NT2/D1 (cell line): ENCODE data around the gene MRPL24.

Source experiments
- SUZ12 ChIP-seq: IDR thresholded peaks from 2 replicates; pipeline ENCODE4 v1.6.1; 2011; ENCODE audit not compliant: insufficient read length, insufficient read depth; ENCODE audit errors: extremely low read depth
- YY1 ChIP-seq: IDR thresholded peaks from 2 replicates; pipeline ENCODE4 v1.6.1; 2011; ENCODE audit not compliant: insufficient read length, insufficient read depth
- ZNF274 ChIP-seq: IDR thresholded peaks from 2 replicates; pipeline ENCODE4 v1.6.1; 2011; ENCODE audit warnings: mild to moderate bottlenecking, low read depth, low read length

DNA sequence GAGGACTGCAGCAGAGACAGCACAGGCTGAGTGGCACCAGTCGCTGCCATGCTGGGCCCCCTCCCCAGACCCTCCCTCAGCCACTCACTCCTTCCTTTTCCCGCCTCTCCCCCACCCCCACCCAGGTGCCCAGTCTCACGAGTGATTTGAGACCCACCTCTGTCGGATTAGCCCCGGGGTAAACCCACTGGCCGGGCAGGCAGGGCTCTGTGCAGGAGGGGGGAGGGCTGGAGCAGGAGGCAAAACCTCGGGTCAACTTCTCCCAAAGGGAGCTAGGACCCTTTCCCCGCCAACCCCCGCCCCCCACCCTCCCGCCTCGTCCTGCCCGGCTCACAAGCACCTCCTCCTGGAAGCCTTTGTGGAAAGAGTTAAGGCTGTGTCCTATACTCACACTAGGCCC, 3.5 kb upstream of the MRPL24 start:
- no peak for TF ChIP-seq YY1
- no peak for TF ChIP-seq ZNF274
- TF ChIP-seq SUZ12, result no peak
